Neural progenitor cell (in vitro differentiated cells): ENCODE data around the gene MED13L.

Experiments used
- EZH2 ChIP-seq: fragments of 200-600 bp; sonication (generic); IDR thresholded peaks from 2 replicates; pipeline ENCODE4 v1.6.1; 2017; ENCODE audit warnings: antibody characterized with exemption, mild to moderate bottlenecking, moderate library complexity
- EZH2phosphoT487 ChIP-seq: fragments of 200-600 bp; sonication (generic); IDR thresholded peaks from 2 replicates; pipeline ENCODE4 v1.6.1; 2017; ENCODE audit warnings: antibody characterized with exemption
- TF ChIP-seq, protein P1 (sequence below): fragments of 200-600 bp; sonication (generic); IDR thresholded peaks from 2 replicates; pipeline ENCODE4 v1.5.1; 2017; ENCODE audit warnings: antibody characterized with exemption, mild to moderate bottlenecking

DNA sequence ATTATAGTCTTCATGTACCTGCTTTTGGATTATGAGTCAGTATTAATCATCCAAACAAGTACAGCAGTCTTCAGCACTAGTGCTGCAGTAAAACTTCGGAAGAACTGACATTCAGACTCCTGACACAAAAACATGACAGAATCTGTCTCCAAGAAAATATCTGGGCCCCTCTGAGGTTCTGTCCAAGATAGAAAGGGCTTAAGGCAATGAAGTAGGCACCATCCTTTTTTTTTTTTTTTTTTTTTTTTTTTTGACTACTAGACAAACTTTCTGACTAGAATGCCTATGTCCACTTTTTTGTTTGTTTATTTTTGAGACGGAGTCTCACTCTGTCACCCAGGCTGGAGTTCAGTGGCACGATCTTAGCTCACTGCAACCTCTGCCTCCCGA is 112.5 kb downstream of the MED13L start:
- TF ChIP-seq, protein P1, sequence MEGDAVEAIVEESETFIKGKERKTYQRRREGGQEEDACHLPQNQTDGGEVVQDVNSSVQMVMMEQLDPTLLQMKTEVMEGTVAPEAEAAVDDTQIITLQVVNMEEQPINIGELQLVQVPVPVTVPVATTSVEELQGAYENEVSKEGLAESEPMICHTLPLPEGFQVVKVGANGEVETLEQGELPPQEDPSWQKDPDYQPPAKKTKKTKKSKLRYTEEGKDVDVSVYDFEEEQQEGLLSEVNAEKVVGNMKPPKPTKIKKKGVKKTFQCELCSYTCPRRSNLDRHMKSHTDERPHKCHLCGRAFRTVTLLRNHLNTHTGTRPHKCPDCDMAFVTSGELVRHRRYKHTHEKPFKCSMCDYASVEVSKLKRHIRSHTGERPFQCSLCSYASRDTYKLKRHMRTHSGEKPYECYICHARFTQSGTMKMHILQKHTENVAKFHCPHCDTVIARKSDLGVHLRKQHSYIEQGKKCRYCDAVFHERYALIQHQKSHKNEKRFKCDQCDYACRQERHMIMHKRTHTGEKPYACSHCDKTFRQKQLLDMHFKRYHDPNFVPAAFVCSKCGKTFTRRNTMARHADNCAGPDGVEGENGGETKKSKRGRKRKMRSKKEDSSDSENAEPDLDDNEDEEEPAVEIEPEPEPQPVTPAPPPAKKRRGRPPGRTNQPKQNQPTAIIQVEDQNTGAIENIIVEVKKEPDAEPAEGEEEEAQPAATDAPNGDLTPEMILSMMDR, result no peak
- TF ChIP-seq EZH2 (no peak), EZH2phosphoT487 (no peak)
